ENCODE measurements around the gene ZDHHC5.
"Not testable (repeated sequence)": the region's sequence is repeated elsewhere in the genome, so short reads cannot be mapped to it uniquely, and the experiment has no call there.

The ZDHHC5 gene

GRCh38 chr11:57644748-57645688 lies 22.9 kb upstream of the ZDHHC5 start:
- peak; percentile 86 for DNase-seq (ENCODE audit: low spot score)

DNA sequence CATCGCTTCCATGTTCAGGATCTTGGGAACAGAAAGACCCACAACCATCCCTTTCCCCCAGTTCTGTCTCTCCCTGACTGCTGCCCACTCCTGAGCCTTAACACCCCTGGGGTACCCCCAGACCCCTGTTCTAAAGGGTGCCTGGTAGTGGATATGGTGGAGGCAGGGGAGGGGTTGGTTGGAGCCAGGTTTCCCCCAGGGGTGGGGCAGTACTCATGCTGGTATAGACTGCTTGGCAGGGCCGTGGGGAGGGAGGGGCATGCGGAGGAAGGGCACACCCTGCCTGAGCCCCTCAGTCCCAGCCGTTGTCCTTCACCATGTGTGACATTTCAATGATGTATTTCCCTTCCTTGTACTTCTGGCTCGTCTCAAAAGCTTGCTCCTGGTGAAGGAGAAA lies 22.2 kb upstream of the ZDHHC5 start:
- no peak for DNase-seq (ENCODE audit: low spot score)

- DNase-seq (ENCODE audit: low spot score), result no peak
These were observed 21.6 kb upstream of the ZDHHC5 start for GRCh38 chr11:57646194-57646798.

- DNase-seq (ENCODE audit: low spot score), result no peak
These were observed 21.1 kb upstream of the ZDHHC5 start for GRCh38 chr11:57646799-57647303.

- DNase-seq (ENCODE audit: low spot score), result no peak
These were observed 20.5 kb upstream of the ZDHHC5 start for GRCh38 chr11:57647372-57647771.

GRCh38 chr11:57647960-57648800 lies 19.7 kb upstream of the ZDHHC5 start:
- no peak for DNase-seq (ENCODE audit: low spot score)

- DNase-seq (ENCODE audit: low spot score), result no peak
These were observed 18.8 kb upstream of the ZDHHC5 start for GRCh38 chr11:57648801-57649735.

DNA sequence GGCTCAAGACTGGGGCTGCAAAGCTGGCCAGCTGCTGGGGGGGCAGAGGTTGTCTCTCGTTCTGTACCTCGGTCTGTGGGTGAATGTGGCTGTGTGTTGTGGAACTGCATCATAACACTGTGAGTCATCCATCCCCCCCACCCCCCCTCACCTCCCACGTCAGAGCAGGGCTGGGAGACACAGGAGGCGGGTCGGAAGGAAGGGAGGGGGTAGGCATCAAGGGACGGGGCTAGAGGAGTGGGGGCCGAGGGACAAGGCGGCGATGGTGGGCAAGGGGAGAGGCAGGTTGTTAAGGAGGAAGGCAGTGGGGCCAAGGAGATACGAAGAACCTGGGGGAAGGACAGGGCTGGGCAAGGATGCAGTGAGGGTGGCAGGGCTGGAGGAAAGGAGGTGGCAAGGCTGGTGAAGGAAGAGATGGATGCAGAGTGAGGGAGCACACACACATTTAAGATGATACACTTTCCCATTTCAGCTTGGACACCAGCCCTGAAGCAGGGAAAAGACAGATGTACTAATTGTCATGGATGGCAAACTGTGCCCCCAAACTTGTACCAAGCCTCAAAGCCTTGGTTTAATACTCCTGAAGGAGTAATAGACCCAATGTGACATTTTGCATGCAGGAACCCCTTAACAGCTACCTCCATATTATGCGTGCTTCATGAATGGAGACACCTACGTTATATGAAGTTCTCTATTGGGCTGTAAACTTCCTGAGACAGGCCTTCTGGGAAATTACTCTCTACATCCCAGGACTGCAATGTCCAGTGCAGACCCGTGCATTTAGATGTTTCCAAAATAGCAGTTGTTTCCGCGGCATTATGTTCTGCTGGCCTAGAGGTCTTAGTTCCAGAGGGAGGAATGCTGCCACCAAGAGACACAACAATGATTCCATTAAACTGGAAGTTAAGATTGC lies 17.8 kb upstream of the ZDHHC5 start, which contains the start of gene YPEL4:
YPEL4 (minus strand) TSS at position 87 of the 913 bp plus-strand sequence. CDS start 2,805 bp downstream, outside the sequence.
- DNase-seq (ENCODE audit: low spot score), result peak; percentile 85

GRCh38 chr11:57650739-57651090 lies 17.2 kb upstream of the ZDHHC5 start:
- DNase-seq (ENCODE audit: low spot score), result no peak

- DNase-seq (ENCODE audit: low spot score), result no peak
These were observed 16.5 kb upstream of the ZDHHC5 start for GRCh38 chr11:57651408-57651807.

DNA sequence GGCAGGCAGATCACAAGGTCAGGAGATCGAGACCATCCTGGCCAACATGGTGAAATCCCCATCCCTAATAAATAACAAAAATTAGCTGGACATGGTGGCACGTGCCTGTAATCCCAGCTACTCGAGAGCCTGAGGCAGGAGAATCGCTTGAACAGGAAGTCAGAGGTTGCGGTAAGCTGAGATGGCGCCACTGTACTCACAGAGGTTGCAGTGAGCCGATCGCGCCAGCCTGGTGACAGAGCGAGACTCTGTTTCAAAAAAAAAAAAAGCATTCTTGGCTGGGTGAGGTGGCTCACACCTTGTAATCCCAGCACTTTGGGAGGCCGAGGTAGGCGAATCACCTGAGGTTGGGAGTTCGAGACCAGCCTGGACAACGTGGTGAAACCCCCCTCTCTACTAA lies 15.7 kb upstream of the ZDHHC5 start:
- DNase-seq (ENCODE audit: low spot score), result not testable (repeated sequence)

DNA sequence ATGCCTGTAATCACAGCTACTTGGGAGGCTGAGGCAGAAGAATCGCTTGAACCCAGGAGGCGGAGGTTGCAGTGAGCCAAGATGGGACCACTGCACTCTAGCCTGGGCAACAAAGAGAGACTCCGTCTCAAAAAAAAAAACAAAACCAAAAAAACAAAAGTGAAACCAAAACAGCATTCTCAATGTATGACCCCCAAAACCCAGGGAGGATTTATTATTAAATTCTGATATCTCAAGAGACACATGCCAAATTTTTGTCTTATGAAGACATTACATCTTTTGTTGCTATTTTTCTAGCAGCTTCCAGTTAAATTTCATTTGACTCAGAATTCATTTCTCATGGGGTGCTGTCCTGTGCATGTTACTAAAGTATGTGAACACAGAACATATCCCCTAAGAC lies 15.3 kb upstream of the ZDHHC5 start:
- DNase-seq (ENCODE audit: low spot score), result no peak

DNA sequence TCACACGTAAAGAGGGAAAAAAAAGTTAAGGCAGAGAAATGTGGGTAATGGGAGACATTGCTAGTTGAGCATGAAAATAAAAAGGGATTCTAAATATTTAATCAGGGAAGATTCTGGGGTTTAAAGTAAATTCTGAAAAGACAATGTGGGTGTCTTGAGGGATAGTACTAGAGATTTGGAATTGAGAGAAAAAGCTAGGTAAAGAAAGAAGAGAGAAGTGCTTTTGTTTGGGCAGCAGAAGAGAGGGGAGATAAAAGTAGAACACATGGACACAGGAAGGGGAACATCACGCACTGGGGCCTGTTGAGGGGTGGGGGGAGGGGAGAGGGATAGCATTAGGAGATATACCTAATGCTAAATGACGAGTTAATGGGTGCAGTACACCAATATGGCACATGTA lies 14.8 kb upstream of the ZDHHC5 start:
- DNase-seq (ENCODE audit: low spot score), result no peak

GRCh38 chr11:57656885-57657193 lies 11.1 kb upstream of the ZDHHC5 start:
- no peak for DNase-seq (ENCODE audit: low spot score)

GRCh38 chr11:57657194-57658022 lies 10.5 kb upstream of the ZDHHC5 start, which contains the start of gene CLP1:
TSS of gene CLP1 (plus strand) at chr11:57657762. CDS start at chr11:57659477, 1,715 bp downstream.
- peak; percentile 98 for DNase-seq (ENCODE audit: low spot score)

DNA sequence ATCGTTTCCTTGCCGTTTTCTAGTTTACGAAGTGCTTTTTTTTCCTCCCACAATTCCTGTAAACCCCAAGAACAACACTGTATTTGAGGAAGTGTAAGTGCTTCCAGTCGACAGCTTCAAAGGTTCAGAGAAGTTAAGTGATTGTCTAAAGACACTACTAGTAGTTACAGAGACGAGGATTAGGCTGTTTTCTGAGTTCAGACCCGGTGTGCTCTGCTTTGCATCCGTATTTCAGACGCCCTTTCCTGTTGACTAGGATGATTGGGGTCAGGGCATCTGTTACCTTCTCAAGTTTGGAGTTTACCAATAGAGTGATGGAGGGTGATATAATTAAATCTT lies 9.9 kb upstream of the ZDHHC5 start:
- no peak for DNase-seq (ENCODE audit: low spot score)

- no peak for DNase-seq (ENCODE audit: low spot score)
These were observed 8.2 kb upstream of the ZDHHC5 start for GRCh38 chr11:57659669-57660068.

DNA sequence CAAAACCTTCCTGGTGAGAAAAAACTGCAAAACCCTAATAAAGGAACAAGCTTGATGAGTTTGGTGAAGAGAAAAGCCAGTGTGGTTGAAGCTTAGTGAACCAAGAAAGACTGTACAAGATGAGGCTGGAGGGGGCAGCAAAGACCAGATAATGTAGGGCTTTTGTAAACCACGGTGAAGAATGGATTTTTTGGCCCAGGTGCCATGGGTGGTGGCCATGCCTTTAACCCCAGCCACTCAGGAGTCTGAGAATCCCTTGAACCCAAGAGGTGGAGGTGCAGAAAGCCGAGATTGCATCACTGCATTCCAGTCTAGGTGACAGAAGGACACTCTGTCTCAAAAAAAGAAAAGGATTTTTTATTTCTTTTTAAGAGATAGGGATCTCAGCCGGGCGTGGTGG lies 5.0 kb upstream of the ZDHHC5 start:
- no peak for DNase-seq (ENCODE audit: low spot score)

- DNase-seq (ENCODE audit: low spot score), result no peak
These were observed 3.9 kb upstream of the ZDHHC5 start for GRCh38 chr11:57663975-57664374.
